Sigmoid colon (tissue), 4 donors: Measurements from ENCODE around the gene OR6C2.

Source experiments
- EP300 ChIP-seq, 4 donors: sonication (generic); formaldehyde crosslinking; IDR thresholded peaks; one replicate each; pipeline ENCODE4 v1.6.1; 2017; ENCODE audit warnings: antibody characterized with exemption in 4 of 4
- POLR2A ChIP-seq, 2 donors: fragments of 450-650 bp; IDR thresholded peaks; one replicate each; pipeline ENCODE4 v1.6.1; 2016; ENCODE audit warnings: antibody characterized with exemption in 2 of 2, mild to moderate bottlenecking in 2 of 2, moderate library complexity in 2 of 2
- POLR2AphosphoS5 ChIP-seq, 4 donors: sonication (generic); formaldehyde crosslinking; IDR thresholded peaks; one replicate each; pipeline ENCODE4 v1.6.1; 2017; ENCODE audit warnings: antibody characterized with exemption in 4 of 4
- TF ChIP-seq, protein P1 (sequence below), 4 experiments: fragments of 450-650 bp in 3 of 4; fragments of 200-600 bp in 1 of 4; IDR thresholded peaks; one replicate each; pipeline ENCODE4 v1.5.1; 2016 to 2019; ENCODE audit warnings: antibody characterized with exemption in 4 of 4, mild to moderate bottlenecking in 3 of 4, moderate library complexity in 2 of 4

DNA sequence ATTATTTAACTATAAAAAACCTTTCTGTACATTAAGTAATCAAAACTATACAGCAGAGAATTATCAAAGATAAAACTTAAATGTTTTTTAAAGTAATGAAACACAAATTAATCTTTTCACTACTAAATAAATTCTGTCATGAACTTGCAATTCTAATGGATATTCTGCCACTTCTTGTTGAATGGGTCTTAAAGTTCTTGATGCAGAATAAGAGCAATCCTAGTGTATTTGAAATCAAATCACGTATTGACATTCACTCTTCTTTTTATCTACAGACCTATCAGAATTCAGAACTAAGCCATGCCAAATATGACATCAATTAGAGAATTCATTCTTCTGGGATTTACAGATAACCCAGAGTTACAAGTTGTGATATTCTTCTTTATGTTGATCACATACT, 43.6 kb upstream of the OR6C2 start, which contains the start of gene OR6C65:
- TF ChIP-seq EP300 (IDR thresholded peaks at IDR 0.05) (no peak), POLR2A (IDR thresholded peaks at IDR 0.05) (no peak), POLR2AphosphoS5 (IDR thresholded peaks at IDR 0.05) (no peak)
- TF ChIP-seq, protein P1, sequence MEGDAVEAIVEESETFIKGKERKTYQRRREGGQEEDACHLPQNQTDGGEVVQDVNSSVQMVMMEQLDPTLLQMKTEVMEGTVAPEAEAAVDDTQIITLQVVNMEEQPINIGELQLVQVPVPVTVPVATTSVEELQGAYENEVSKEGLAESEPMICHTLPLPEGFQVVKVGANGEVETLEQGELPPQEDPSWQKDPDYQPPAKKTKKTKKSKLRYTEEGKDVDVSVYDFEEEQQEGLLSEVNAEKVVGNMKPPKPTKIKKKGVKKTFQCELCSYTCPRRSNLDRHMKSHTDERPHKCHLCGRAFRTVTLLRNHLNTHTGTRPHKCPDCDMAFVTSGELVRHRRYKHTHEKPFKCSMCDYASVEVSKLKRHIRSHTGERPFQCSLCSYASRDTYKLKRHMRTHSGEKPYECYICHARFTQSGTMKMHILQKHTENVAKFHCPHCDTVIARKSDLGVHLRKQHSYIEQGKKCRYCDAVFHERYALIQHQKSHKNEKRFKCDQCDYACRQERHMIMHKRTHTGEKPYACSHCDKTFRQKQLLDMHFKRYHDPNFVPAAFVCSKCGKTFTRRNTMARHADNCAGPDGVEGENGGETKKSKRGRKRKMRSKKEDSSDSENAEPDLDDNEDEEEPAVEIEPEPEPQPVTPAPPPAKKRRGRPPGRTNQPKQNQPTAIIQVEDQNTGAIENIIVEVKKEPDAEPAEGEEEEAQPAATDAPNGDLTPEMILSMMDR (IDR thresholded peaks at IDR 0.05): no peak
